G401.6 (cell line): ENCODE measurements around the gene COA7.
A peak's percentile ranks its signal among the peaks of the same experiment; 100 is the strongest.
"Not testable (repeated sequence)": the region's sequence is repeated elsewhere in the genome, so short reads cannot be mapped to it uniquely, and the experiment has no call there.

ENCODE experiments used
- FAIRE-seq: peaks from 2 replicates; lab custom pipeline; 2012; peaks lifted over from hg19 to GRCh38; lab: Jason Lieb, UNC

COA7 gene

DNA sequence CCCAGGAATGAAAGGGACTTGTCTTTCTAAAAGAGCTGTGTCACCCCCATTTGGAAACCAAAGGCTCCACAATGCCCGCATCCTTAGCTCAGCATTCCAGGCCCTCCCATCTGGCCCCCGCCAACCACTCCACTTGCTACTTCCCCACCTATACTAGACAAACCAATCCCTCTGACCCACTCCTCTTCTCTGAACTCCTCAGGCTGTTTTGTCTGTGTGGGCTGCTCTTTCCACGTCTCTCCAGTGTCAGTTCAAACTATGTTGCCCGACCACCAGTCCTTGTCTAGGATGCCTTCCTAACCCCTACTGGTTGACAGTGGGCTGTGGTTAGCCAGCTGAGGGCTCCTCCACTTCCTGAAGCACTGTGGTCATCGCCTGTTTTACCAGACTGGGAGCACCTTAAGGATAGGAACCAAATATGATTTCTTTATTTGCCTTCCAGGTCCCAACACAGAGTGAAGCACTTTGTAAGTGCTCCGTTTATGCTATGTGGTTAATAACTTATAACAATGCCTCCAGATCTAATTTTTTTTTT is 8.1 kb upstream of the COA7 start:
- no peak for FAIRE-seq

DNA sequence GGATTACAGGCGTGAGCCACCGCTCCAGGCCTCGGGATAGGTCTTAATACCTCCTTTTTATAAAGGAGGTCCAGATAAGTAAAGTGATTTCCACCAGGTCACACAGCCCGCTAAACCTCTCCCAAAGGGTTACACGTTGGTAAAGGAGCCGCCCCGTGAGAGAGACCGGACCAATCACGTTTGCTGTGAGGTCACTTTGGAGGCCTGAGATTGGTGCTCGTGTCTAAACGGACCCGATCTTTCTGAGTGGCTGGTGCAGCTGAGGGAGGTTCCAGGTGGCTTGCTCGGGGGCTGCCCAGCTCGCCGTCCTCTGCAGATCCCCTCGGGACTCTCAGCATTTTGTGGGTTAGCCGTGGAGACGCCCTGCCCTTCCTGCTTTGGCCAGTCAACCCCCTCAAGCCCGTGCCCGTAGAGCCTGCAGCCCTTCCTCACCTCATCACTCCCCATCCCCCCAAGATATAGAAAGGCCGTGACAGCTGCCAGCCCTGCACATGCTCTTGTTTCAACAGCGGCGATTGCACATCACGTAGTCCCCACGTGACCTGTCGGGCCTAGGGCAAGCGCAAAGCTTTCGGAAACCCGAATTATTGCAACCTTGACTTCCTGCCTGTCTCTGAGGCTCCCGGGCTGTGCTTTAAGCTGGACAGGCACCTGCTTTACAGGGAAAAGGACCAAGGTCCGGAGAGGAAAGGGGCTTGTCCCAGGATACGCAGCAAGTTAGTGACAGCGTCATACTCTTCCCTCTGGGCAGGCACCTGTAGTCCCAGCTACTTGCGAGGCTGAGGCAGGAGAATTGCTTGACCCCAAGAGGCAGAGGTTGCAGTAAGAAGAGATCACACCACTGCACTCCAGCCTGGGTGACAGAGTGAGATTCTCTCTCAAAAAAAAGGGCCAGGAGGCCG is 5.0 kb upstream of the COA7 start:
- no peak for FAIRE-seq

DNA sequence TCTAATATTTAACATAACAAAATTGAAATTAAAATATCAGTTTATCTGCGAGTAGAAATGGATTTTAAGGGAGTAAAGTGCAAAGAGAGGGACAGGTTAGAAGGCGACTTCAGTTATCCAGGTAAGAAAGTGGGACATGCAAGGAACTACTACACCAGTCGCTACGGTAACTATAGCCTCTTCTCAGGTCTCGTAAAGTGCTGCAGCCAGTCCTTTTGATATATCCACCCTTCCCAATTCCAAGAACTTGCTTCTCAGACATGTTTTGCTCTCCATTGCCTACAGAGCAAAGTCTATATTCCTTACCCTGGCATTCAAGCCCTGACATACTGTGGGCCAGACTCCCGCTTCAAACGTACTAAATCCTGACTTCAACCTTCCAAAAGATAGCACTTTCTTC is 2.5 kb downstream of the COA7 start:
- no peak for FAIRE-seq

DNA sequence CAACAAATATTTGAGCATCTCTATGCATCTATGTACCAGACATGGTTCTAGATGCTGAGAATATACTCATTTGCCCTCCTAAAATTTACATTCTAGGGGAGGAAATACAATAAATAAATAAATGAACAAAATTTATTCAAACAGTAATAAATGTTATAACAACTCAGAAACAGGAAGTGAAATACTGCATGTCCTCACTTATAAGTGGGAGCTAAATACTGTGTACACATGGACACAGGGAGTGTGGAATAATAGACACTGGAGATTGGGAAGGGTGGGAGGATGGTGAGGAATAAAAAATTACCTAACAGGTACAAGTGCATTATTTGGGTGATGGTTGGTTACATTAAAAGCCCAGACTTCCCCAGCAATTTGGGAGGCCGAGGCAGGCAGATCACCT is 4.3 kb downstream of the COA7 start:
- no peak for FAIRE-seq

DNA sequence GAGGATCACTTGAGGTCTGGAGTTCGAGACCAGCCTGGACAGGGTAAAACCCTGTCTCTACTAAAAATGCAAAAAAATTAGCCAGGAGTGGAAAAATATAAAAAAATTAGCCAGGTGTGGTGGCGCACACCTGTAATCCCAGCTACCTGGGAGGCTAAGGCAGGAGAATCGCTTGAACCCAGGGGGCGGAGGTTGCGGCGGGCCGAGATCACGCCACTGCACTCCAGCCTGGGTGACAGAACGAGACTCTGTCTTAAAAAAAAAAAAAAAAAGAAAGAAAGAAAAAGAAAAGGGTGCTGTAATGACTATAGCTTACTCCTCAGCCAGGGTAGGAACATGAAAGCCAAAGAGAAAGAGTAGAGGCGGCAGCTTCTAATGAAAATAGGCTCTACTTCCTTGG is 4.8 kb downstream of the COA7 start:
- FAIRE-seq: not testable (repeated sequence)

DNA sequence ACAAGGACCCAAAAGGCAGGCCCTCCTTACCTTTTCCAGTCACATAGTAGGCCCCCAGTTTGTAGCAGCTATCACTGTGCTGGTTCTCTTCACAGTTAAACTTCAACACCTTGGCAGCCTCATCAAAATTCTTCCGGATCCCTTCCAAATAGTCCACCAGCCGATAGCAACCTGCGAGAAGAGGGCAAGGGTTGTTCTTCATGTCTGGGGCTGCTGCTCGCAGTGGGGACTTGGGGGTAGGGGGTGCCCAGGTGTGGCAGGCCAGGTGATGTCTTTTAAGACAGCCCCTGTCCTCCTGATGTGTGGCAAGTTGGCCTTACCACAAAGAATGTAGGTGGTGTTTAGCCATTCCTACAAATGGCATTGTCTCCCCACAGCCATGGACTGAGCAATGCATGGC is 5.5 kb downstream of the COA7 start:
- FAIRE-seq: no peak

DNA sequence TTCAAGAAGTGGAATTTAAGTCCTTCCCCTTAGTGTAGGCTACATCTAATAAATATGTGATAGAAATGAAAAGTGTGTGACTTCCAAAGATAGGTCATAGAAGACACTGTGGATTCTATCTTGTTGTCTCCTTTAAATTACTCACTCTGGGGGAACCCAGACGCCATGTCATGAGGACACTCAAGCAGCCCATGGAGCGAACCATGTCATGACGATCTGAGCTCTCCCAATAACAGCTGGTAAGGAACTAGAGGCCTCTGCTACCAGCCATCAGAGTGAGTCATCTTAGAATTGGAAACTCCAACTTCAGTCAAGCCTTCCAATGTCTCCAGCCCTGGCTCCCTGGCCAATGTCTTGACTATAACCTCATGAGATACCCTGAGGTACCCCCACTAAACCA is 6.3 kb downstream of the COA7 start:
- FAIRE-seq: no peak

DNA sequence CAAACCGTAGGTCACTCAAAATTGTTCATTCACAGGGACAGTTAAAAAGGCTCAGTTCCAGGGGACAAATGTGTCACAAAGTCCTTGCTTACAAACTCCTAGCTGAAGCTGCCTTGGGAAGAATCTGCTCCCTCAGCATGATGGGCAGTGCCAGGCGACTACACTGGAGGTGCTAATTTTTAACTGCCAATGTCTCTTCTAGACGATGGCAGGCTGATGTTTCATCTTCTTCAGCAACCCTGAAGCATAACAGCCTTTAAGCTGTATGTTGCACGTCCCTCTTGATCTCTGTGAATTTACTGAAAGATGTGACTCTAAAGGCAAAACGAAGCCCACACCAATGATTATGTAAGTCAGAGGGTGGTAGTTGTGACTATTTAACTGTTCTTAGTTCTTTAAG is 11.3 kb downstream of the COA7 start:
- FAIRE-seq: no peak

DNA sequence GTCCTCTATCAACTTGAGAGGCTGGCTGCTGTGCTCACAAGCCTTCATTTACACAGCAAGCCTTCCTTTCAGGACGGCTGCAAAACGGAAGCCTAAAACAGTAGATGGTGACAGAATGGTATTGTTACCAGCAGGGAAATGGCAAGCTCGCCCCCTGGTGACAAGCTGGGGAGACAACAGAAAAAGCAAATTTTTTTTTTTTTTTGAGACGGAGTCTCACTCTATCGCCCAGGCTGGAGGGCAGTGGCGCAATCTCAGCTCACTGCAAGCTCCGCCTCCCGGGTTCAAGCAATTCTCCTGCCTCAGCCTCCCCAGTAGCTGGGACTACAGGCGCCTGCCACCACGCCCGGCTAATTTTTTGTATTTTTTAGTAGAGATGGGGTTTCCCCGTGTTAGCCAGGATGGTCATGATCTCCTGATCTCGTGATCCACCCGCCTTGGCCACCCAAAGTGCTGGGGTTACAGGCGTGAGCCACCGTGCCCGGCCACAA is 11.8 kb downstream of the COA7 start:
- FAIRE-seq: peak; percentile 17

DNA sequence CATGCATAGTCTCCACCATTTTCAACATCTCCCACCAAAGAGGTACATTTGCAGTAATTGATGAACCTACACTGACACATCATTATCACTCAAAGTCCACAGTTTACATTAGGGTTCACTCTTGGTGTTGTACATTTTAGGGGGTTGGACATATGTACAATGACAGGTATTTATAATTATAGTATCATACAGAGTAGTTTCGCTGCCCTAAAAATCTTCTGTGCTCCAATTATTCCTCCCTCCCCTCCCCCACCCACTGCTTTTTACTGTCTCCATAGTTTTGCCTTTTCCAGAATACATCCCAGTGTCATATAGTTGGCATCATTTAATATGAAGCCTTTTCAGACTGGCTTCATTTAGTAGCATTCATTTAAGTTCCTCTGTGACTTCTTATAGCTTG is 13.6 kb downstream of the COA7 start:
- FAIRE-seq: no peak

DNA sequence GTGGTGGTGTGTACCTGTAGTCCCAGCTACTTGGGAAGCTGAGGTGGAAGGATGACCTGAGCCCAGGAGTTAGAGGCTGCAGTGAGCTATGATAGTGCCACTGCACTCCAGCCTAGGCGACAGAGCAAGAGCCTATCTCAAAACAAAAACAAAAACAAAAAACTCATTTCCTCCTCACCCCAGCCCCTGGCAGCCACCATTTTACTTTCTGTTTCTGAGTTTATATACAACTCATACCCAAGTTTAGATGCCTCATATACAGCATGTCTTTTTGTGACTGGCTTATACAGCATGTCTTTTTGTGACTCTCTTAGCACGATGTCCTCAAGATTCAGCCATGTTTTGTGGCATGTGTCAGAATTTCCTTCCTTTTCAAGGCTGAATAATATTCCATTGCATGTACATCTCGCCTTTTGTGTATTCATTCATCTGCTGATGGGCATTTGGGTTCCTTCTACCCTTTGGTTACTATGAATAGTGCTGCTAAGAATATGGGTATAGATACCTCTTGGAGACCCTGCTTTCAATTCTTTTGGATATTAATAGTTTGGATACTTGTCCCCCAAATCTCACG is 14.7 kb downstream of the COA7 start:
- no peak for FAIRE-seq

DNA sequence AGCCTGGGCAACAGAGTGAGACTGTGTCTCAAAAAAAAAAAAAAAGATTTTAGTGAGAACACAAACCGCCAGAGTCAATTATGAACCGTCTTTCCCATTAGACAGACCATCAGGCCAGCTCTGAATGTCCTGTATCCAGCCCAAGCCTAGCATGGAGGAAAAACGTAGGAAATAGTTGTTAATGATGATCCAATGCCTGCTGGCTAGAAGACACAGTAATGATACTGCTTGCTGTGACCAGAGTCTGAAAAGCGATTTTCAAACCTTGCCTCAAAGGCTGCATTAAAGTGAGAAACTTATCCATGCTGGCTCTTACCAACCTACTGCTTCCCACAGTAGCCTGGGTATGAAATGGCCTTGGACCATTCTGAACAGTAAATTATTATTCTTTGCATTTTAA is 17.0 kb downstream of the COA7 start:
- no peak for FAIRE-seq

DNA sequence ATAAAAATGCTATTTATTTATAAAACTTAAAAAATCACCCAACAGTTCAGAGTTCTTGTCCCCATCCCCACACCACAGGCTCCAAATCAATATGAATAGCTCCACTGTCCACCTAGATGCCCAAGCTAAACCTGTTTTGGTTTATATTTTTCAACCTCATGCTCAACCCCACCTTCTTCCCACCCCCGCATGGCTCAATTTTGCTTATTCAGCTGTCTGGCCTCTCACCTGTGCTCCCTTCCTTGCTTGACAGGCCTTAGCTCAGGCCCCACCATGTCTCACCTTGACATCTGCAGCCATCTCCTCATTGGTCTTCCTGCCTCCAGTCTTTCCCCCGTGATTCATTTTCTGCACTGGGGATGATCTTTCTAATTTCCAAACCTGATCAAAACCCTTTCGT is 17.8 kb downstream of the COA7 start:
- no peak for FAIRE-seq

DNA sequence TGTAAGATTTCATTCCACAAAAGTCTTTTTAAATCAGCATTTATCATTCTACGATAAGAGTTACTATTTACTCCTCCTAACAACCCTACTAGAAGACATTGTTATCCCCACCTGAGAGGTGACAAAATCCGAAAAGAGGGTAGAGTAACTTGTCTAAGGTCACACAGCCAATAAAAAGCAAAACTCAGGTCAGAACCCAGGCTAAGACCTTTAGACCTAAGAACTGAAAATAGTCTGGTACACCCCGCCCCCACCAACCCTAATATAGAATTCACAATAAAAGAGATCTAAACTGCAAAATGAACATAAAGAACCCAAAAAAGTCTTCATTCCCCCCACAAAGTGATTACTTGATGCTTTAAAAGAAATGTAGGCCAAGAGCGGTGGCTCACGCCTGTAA is 18.6 kb downstream of the COA7 start:
- FAIRE-seq: no peak

DNA sequence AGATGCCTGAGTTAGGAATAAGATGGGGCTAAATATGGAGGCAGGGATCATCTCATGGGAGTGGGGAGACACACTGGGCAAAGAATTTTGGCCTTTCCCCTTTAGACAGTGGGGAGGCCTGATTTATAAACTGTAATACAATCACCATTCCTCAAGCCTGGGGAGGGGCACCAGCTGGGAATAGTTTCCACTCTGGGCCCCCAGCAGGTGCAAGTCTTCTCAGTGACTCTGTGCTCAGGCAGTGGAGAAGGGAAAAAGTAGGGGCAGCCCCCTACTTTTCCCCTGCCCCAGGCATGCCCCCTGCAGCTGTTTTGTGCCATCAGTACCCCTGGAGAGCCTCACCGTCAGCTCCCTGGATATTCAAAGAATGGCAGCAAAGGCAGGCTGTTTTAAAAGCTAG is 19.1 kb downstream of the COA7 start:
- FAIRE-seq: no peak

DNA sequence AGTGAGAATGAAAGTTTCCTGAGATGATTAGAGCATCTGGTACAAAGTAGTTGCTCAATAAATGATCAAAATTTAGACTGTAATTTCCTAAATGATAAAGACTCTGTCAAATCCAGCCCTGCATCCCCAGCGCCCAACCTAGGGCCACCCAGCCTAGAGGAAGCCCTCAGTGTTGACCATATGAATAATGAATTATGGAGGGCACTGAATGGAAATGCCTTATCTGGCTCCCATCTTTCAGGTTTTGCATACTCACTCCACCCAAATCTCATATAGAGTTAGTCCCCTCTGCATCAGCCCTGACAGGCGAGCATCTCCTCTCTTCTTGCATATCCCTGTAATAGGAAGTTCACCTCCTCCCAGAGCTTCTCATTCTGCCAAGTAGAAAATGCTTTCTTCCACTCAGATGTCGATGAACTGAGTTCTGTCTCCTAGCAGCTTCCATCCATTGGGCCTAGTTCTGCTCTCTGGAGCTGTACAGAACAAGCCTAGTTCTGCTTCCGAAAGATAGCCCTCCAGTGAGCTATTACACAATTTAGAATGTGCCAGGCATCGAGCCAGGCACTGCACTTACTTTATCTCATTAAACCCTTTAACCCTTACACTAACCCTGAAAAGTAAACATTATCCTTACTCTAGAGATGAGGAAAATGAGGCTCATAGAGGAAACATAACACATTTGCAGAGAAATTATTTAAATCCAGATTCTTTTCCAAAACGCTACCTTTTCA is 20.9 kb downstream of the COA7 start:
- no peak for FAIRE-seq

DNA sequence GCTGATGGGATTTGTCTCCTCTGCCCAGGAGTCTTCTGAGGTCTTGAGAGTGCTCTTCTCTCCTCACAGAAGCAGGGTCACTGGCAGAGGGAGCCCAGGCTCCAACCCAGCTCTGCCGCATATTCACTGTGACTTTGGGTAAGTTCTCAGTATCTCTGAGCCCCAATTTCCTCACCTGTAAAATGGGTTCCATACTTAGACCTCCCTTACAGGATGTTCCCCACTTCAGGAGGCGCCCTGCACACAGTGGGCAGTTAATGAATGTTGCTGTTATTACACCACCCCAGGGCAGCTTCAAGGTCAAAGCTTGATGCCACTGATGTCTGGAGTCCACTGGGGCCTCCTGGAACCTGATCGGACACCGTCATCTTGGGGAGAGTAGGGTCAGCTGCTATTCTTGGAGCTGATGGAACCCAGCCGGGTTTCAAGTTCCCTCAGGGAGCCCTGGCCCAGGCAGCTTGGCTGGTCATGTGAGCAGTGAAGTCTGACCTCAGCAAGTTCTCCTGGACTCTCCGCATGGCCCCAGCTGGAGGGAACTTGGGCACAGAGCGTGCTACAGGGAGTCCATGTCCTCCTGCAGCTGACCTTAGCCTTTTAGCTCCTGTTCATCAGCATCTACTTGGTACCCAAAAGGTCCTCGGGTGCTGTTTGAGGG is 21.8 kb downstream of the COA7 start:
- no peak for FAIRE-seq

DNA sequence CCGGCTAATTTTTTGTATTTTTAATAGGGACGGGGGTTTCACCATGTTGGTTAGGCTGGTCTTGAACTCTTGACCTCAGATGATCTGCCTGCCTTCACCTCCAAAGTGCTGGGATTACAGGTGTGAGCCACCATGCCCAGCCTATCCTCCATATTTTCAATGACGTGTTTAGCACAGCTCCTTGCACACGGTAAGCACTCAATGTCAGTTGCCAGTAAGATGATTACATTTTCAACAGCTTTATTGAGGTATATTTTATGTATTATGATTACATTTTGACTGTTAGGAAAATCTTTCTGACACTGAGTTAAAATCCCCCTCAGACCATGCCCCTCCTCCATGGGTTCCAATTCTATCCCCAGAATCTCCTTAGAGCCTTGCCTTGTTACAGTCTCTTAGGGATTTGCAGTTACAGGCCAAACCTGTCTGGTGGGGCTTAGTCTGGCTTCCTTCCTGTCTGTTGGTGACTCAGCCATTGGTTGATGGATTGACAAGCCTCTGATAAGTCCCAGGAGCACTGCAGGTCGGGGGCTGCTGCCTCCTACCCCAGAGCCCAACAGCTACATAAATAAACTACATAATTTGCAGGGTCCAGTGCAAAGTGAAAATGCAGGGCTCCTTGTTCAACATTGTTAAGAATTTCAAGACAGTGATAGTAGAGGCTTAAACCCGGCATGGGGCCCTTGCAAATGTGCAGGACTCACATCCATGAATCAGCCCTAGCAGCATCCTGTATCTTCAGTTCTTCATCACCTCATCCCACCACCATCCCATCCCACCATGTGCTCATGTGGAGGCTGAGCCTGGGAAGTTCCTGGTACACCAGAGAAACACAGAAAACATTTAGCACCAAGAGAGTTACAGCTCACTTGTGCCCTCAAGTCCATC is 23.4 kb downstream of the COA7 start:
- FAIRE-seq: no peak

DNA sequence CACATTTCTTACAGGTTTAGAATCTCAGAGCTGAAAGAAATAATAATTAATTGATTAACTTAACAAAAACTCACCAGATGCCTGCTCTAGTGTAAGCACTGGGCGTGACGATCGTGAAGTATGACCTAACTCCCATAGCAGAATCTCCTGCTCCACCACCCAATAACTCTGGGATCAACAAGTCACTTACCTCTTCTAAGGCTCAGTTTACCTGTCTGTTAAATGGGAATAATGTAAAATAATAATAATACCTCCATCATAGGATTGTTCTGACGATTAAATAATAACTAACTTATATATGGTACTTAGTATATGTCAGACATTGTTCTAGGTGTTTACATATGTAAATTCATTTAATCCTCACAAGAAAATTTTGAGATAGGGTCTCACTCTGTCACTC is 24.6 kb downstream of the COA7 start:
- FAIRE-seq: no peak

DNA sequence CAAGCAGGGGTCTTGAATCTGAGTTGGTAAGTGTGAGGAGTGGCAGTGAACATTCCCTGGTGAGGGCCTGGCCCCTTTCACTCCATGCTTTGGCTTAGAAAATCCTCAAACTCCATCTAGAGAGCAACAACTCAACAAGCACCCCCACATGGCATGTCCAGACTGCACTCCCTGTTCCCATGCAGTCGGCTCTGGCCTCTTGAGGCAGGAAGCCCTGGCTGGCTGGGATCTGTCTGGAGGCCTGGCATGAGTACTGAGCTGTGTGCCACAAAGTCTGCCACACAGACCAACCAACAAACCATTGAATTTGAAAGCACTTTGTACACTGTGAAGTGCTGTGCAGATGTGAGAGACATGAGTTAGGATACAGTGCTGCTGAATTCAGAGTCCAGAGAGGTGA is 25.2 kb downstream of the COA7 start:
- no peak for FAIRE-seq

DNA sequence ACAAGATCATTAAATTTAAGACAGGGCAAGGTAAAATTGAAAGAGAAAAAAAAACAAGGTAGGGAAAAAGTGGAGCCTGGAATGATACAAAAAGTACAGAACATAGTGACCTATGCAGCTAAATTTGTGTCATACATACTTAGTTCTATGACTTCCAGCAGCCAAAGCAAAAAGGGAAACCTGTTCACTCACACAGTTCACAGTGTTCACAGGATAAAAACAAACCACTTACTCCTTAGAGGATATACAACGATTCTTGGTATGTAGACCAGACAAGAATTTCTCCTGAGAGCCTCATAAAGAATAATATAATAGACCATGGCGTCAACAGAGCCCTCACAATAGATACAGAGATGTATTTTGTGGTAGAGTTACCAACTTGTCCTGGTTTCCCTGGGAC is 27.5 kb downstream of the COA7 start:
- FAIRE-seq: no peak
